22Rv1 (cell line): ENCODE results near the gene MICU1.

ENCODE experiments used
- CTCF ChIP-seq: fragments of 450-650 bp; IDR thresholded peaks from 2 replicates; pipeline ENCODE4 v1.5.1; 2017; ENCODE audit warnings: mild to moderate bottlenecking
- ZFX ChIP-seq: fragments of 450-650 bp; IDR thresholded peaks from 2 replicates; pipeline ENCODE4 v1.6.1; 2017; ENCODE audit warnings: antibody characterized with exemption, borderline replicate concordance

GRCh38 chr10:72563327-72563932 lies 62.4 kb downstream of the MICU1 start:
- TF ChIP-seq CTCF = no peak
- TF ChIP-seq ZFX = no peak
